Endothelial cell of umbilical vein (primary cell): ENCODE data around the gene IDI2. TPM values are rescaled to one million over a fixed set of nuclear protein-coding genes. Genes with fewer than 3 reads are reported as not detected.

Experiments
- BruUV-seq: library from RNA; stranded (reverse); fragments of 400-500 nt; replicated peaks from 2 replicates; lab custom pipeline; 2021; lab: Mats Ljungman, UMichigan
- CTCF ChIA-PET: fragments of 300-600, 350-600 bp; sonication (Branson Sonifier 250); formaldehyde crosslinking; loops from one replicate; lab custom pipeline; 2021; ENCODE audit warnings: antibody characterized with exemption, inconsistent platforms; lab: Charles Lee
- POLR2A ChIA-PET: fragments of 300-600, 350-600 bp; sonication (Branson Sonifier 250); formaldehyde crosslinking; loops from one replicate; lab custom pipeline; 2021; ENCODE audit warnings: antibody characterized with exemption, inconsistent platforms; lab: Charles Lee
- DNase-seq: peaks from one replicate; pipeline ENCODE4 v3.0.0-alpha.2; 2011; ENCODE audit warnings: low read depth, low spot score
- FAIRE-seq: peaks from 2 replicates; lab custom pipeline; 2011; peaks lifted over from hg19 to GRCh38; lab: Jason Lieb, UNC
- H2AFZ ChIP-seq: 2 replicates; pipeline ENCODE4 v1.6.0; 2012; ENCODE audit warnings: low read depth, low read length, control low read depth, inconsistent platforms
- H3K27ac ChIP-seq: 2 replicates; pipeline ENCODE4 v1.5.1; 2011; ENCODE audit warnings: low read depth, mild to moderate bottlenecking, control low read depth, low read length, moderate library complexity; ENCODE audit not compliant: insufficient read depth
- H3K27me3 ChIP-seq, 2 experiments: 2 replicates each; pipeline versions ENCODE4 v1.6.0 to v1.6.1; 2011; ENCODE audit warnings: low read length in 2 of 2, mixed read lengths in 1 of 2; ENCODE audit not compliant: control insufficient read depth in 2 of 2, insufficient read depth in 2 of 2
- H3K36me3 ChIP-seq, 2 experiments: 2 replicates in 1 of 2; 3 replicates in 1 of 2; pipeline ENCODE4 v1.5.1; 2011; ENCODE audit warnings: low read length in 2 of 2, mild to moderate bottlenecking in 1 of 2, moderate library complexity in 1 of 2; ENCODE audit not compliant: control insufficient read depth in 2 of 2, insufficient read depth in 2 of 2; ENCODE audit errors: extremely low read depth in 1 of 2
- H3K4me1 ChIP-seq: 3 replicates; pipeline ENCODE4 v1.5.1; 2011; ENCODE audit warnings: mild to moderate bottlenecking, low read length; ENCODE audit not compliant: control insufficient read depth, insufficient read depth; ENCODE audit errors: extremely low read depth
- H3K4me2 ChIP-seq: 2 replicates; pipeline ENCODE4 v1.6.1; 2011; ENCODE audit warnings: low read length, control low read depth, mixed read lengths; ENCODE audit not compliant: insufficient read depth
- H3K4me3 ChIP-seq, 3 experiments: fragments of 200-600 bp in 1 of 3; sonication (generic), shearing (Covaris generic) in 1 of 3; replicated peaks in 1 of 3; 2 replicates each; pipeline ENCODE4 v1.5.1; 2011 to 2016; ENCODE audit warnings: control low read depth in 3 of 3, low read length in 3 of 3, mild to moderate bottlenecking in 2 of 3, inconsistent platforms in 1 of 3, low read depth in 1 of 3, moderate library complexity in 1 of 3; ENCODE audit not compliant: insufficient read depth in 1 of 3
- H3K79me2 ChIP-seq: 2 replicates; pipeline ENCODE4 v1.6.0; 2012; ENCODE audit warnings: low read length, inconsistent platforms; ENCODE audit not compliant: control insufficient read depth, insufficient read depth
- H3K9ac ChIP-seq: replicated peaks from 2 replicates; pipeline ENCODE3; 2011; ENCODE audit warnings: low read length, control low read depth; ENCODE audit not compliant: insufficient read depth; ENCODE audit errors: extremely low read depth
- H3K9me1 ChIP-seq: replicated peaks from 3 replicates; pipeline ENCODE4 v1.6.0; 2011; ENCODE audit warnings: mild to moderate bottlenecking, low read length; ENCODE audit not compliant: control insufficient read depth, insufficient read depth; ENCODE audit errors: extremely low read depth
- H3K9me3 ChIP-seq: replicated peaks from 2 replicates; pipeline ENCODE4 v1.5.1; 2012; ENCODE audit warnings: low read length, inconsistent platforms; ENCODE audit not compliant: control insufficient read depth, insufficient read depth
- H4K20me1 ChIP-seq: replicated peaks from 2 replicates; pipeline ENCODE3; 2011; ENCODE audit warnings: mild to moderate bottlenecking, low read length; ENCODE audit not compliant: control insufficient read depth, insufficient read depth; ENCODE audit errors: extremely low read depth
- EZH2 ChIP-seq: IDR thresholded peaks from 2 replicates; pipeline ENCODE4 v1.6.1; 2012; ENCODE audit warnings: borderline replicate concordance, low read depth, mild to moderate bottlenecking, moderate library complexity, low read length, inconsistent platforms; ENCODE audit not compliant: severe bottlenecking
- FOS ChIP-seq: IDR thresholded peaks from 2 replicates; pipeline ENCODE4 v1.6.1; 2011; ENCODE audit warnings: mild to moderate bottlenecking, low read length, moderate library complexity, borderline replicate concordance; ENCODE audit not compliant: insufficient read depth
- GATA2 ChIP-seq: IDR thresholded peaks from 2 replicates; pipeline ENCODE4 v1.7.0; 2011; ENCODE audit warnings: low read depth, mild to moderate bottlenecking, moderate library complexity, mixed read lengths, low read length; ENCODE audit not compliant: insufficient read length, insufficient read depth
- JUN ChIP-seq: IDR thresholded peaks from 2 replicates; pipeline ENCODE4 v1.6.1; 2011; ENCODE audit warnings: borderline replicate concordance, low read depth; ENCODE audit not compliant: insufficient read length, insufficient read depth
- MAX ChIP-seq: IDR thresholded peaks from 2 replicates; pipeline ENCODE4 v1.6.1; 2011; ENCODE audit not compliant: insufficient read depth, insufficient read length
- MYC ChIP-seq: IDR thresholded peaks from one replicate; pipeline ENCODE4 v1.6.1; 2011; ENCODE audit warnings: mild to moderate bottlenecking, low read depth, low read length
- POLR2A ChIP-seq: IDR thresholded peaks from 2 replicates; pipeline ENCODE4 v1.6.1; 2012; ENCODE audit warnings: low read depth, mild to moderate bottlenecking, control low read depth, low read length
- POLR2AphosphoS5 ChIP-seq: IDR thresholded peaks from 2 replicates; pipeline ENCODE4 v1.6.1; 2012; ENCODE audit warnings: low read depth, mild to moderate bottlenecking, control low read depth, low read length, moderate library complexity; ENCODE audit not compliant: insufficient read depth
- dilution Hi-C: fragments of 300-500 bp; cut with MboI; formaldehyde crosslinking; loops from one replicate; pipeline ENCODE4 v1.15.0; 2019; ENCODE audit warnings: low sequenced_read_pairs; ENCODE audit not compliant: extremely low pct_ligation_motif_present
- intact Hi-C: fragments of 100-400 bp; cut with micrococcal nuclease; formaldehyde crosslinking; loops from one replicate; pipeline ENCODE4 v1.10.0; 2022
- polyA plus RNA-seq, 4 experiments: library from polyadenylated mRNA; depleted of rRNA in 3 of 4; stranded (reverse) in 3 of 4; unstranded in 1 of 4; fragments of >200 nt; gene quantifications; 2 replicates each; pipeline versions ENCODE4 v1.2.1 to v1.2.3, GENCODE V29; 2011 to 2012; ENCODE audit warnings: missing spikeins in 1 of 4
- total RNA-seq: library from RNA; stranded (reverse); gene quantifications from 2 replicates; pipeline ENCODE4 v1.2.3, GENCODE V29; 2021
- TF ChIP-seq, protein P1 (sequence below), 2 donors: IDR thresholded peaks; 1 replicate in 1 of 2; 2 replicates in 1 of 2; pipeline ENCODE4 v1.5.1; 2011; ENCODE audit warnings: low read length in 2 of 2, mild to moderate bottlenecking in 2 of 2, moderate library complexity in 2 of 2, control low read depth in 1 of 2, inconsistent platforms in 1 of 2, low read depth in 1 of 2; ENCODE audit not compliant: insufficient read depth in 1 of 2; ENCODE audit errors: extremely low read depth in 1 of 2

The IDI2 gene
- total and polyA plus RNA-seq, 2 donors (not counting 3 experiments of a cell fraction or from before 2014, with no cell fraction given) = not detected

DNA sequence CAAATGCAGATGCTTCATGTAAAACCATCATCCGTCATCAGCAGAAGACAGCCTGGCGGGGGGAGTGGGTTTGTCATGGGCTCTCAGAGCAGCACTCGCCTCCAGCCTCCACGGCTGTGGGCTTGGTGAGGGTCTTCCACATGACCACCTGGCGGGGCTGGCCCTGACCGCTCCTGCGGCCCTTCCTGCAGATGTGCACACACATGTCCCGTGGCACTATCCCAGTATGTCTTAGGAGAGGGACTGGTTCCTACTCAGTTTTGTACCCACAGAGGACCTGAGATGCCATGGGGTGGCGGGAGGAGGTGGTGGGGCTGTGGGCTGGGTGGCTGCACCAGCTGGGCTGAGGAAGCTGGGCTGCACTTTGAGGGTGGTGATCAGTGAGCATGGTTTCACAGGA lies 4.7 kb downstream of the IDI2 start:
- ChIA-PET CTCF (interaction anchor here (0.5 to 1.1 kb wide), 2 partner anchors 13 to 29 kb away, joined by 4 to 5 read pairs; no protein-coding TSS in a partner anchor), POLR2A (no interaction called here)
- no peaks in the 10 kb centered on the region for H3K79me2 ChIP-seq
- no TSS peak for BruUV-seq
- intact Hi-C loops = no loop called here
- no peak overlapping the region for H2AFZ ChIP-seq
- dilution Hi-C loops = no loop called here
- FAIRE-seq (no peak), DNase-seq (no peak)
- H3K27me3 ChIP-seq = no peaks in the 10 kb centered on the region
- H3K4me3 ChIP-seq = no peak overlapping the region
- H3K4me1 ChIP-seq = no peaks in the 10 kb centered on the region
- H3K36me3 ChIP-seq = peaks cover 11 to 20% of the 10 kb centered on the region in 2 experiments
- no peak overlapping the region for H3K27ac ChIP-seq
- H3K4me2 ChIP-seq = no peak overlapping the region
- no peaks in the 10 kb centered on the region for H3K9me1 ChIP-seq
- no peak overlapping the region for H3K9ac ChIP-seq
- TF ChIP-seq, protein P1, sequence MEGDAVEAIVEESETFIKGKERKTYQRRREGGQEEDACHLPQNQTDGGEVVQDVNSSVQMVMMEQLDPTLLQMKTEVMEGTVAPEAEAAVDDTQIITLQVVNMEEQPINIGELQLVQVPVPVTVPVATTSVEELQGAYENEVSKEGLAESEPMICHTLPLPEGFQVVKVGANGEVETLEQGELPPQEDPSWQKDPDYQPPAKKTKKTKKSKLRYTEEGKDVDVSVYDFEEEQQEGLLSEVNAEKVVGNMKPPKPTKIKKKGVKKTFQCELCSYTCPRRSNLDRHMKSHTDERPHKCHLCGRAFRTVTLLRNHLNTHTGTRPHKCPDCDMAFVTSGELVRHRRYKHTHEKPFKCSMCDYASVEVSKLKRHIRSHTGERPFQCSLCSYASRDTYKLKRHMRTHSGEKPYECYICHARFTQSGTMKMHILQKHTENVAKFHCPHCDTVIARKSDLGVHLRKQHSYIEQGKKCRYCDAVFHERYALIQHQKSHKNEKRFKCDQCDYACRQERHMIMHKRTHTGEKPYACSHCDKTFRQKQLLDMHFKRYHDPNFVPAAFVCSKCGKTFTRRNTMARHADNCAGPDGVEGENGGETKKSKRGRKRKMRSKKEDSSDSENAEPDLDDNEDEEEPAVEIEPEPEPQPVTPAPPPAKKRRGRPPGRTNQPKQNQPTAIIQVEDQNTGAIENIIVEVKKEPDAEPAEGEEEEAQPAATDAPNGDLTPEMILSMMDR (IDR thresholded peaks at IDR 0.05; ENCODE audit: extremely low read depth in 1 of 2, insufficient read depth in 1 of 2, low read depth in 1 of 2, low read length in 2 of 2) = no peak
- TF ChIP-seq MAX (no peak), POLR2AphosphoS5 (no peak), EZH2 (no peak), FOS (no peak), MYC (no peak), JUN (no peak), GATA2 (no peak), POLR2A (no peak)
- H3K9me3 ChIP-seq = no peaks in the 10 kb centered on the region
- no peaks in the 10 kb centered on the region for H4K20me1 ChIP-seq
